A673 (cell line): Measurements from ENCODE around the gene CDKN2D.

Experiments
- EZH2 ChIP-seq: fragments of 200-600 bp; sonication (generic); IDR thresholded peaks from 2 replicates; pipeline ENCODE4 v1.6.1; 2017; ENCODE audit warnings: borderline replicate concordance, low read depth, mild to moderate bottlenecking, mixed read lengths, antibody characterized with exemption, low read length; ENCODE audit not compliant: poor library complexity, severe bottlenecking
- TF ChIP-seq, protein P1 (sequence below): fragments of 300-800, 200-600 bp; sonication (generic); conservative IDR thresholded peaks from 2 replicates; pipeline ENCODE4 v1.5.1; 2017; ENCODE audit warnings: low read depth, mild to moderate bottlenecking, antibody characterized with exemption, low read length, moderate library complexity, mixed read lengths

DNA sequence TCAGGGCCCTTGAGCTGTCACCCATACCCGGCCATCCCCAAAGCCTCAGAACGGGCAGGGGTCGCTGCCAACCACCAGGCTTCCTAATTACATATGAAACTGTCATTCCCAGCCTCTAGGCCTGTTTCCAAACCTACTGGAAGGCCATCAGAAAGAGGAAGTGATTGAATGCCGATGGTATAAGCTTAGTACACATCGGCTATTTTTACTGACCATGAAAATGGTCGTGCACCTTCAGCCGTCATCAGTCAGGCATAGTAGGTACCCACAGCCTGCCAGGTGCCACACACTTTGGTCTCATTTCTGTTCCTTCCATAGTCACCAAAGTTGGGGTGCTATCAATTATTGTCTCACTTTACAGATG is 13.2 kb downstream of the CDKN2D start:
- TF ChIP-seq, protein P1, sequence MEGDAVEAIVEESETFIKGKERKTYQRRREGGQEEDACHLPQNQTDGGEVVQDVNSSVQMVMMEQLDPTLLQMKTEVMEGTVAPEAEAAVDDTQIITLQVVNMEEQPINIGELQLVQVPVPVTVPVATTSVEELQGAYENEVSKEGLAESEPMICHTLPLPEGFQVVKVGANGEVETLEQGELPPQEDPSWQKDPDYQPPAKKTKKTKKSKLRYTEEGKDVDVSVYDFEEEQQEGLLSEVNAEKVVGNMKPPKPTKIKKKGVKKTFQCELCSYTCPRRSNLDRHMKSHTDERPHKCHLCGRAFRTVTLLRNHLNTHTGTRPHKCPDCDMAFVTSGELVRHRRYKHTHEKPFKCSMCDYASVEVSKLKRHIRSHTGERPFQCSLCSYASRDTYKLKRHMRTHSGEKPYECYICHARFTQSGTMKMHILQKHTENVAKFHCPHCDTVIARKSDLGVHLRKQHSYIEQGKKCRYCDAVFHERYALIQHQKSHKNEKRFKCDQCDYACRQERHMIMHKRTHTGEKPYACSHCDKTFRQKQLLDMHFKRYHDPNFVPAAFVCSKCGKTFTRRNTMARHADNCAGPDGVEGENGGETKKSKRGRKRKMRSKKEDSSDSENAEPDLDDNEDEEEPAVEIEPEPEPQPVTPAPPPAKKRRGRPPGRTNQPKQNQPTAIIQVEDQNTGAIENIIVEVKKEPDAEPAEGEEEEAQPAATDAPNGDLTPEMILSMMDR: no peak
- no peak for TF ChIP-seq EZH2
